GM18498 (cell line): ENCODE measurements around the gene ALOX5.
"Not testable (repeated sequence)": the region's sequence is repeated elsewhere in the genome, so short reads cannot be mapped to it uniquely, and the experiment has no call there.

Experiments
- ATAC-seq: cut with Tn5 transposase; IDR thresholded peaks from one replicate; pipeline ENCODE4 v1.9.1; 2021; ENCODE audit warnings: mild to moderate bottlenecking, moderate library complexity; ENCODE audit not compliant: unreplicated experiment

ALOX5 gene

DNA sequence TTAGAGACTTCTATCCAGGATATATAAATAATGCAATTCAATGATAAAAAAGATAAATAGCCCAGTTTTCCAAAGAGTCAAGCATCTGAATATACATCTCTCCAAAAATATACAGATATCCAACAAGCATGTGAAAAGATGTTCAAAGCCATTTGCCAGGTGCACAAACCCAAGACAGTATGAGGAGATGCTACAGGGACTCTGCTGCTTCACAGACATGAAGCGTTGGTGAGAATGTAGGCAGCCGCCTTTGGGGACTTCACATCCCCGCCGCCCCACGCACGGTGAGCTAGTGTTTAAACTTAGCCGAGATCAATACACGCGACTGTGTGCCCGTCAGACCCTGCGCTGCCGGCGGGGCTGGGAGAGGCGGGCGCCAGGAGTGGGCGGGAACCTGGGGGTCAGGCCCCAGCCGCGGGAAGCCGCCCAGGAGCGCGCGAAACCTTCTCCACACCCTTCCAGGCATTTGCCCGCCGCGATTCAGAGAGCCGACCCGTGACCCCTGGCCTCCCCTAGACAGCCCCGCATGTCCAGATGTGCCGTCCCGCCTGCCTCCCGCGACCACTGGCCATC is 927 bp upstream of the ALOX5 start:
- peak; percentile 43 for ATAC-seq

- ATAC-seq = peak; percentile 27
These were observed 485 bp downstream of the ALOX5 start for GRCh38 chr10:45374350-45375052.

GRCh38 chr10:45375101-45375500 is 1.1 kb downstream of the ALOX5 start:
- ATAC-seq = no peak

GRCh38 chr10:45375716-45376231 is 1.8 kb downstream of the ALOX5 start:
- no peak for ATAC-seq

GRCh38 chr10:45376371-45376801 is 2.4 kb downstream of the ALOX5 start:
- no peak for ATAC-seq

GRCh38 chr10:45377321-45377720 is 3.3 kb downstream of the ALOX5 start:
- no peak for ATAC-seq

- no peak for ATAC-seq
These were observed 3.8 kb downstream of the ALOX5 start for GRCh38 chr10:45377858-45378257.

GRCh38 chr10:45378914-45379726 is 5.1 kb downstream of the ALOX5 start:
- no peak for ATAC-seq

DNA sequence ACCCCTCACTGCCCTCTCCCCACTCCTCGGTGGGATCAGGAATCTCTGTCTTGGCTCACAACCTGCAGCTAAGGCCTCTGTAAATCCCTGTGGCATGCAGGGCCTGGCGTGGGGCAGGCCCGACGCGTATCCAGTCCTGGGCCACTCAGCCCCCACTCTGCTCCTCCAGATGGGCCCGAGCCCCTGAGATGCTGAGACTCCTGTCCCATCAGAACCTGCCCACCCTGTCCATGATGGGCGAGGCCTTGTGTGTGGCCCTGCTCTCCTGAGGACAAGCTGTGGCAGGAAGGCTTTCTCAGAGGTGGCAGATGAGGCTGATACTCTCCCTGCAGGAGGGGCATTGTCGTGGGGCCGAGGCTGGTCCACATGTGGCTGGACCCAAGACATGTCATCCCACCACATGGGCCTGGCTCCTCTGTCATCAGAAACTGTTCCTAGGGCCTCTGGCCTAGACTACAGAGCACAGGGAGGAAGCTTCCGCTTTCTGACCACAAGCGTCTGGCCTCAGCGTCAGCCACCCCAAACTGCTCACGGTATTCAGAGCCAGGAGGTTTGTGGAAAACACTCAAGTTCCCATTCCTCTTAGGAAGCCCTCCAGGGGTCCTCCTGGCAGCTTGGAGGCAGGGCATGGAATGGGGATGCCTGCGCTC is 6.0 kb downstream of the ALOX5 start:
- no peak for ATAC-seq

DNA sequence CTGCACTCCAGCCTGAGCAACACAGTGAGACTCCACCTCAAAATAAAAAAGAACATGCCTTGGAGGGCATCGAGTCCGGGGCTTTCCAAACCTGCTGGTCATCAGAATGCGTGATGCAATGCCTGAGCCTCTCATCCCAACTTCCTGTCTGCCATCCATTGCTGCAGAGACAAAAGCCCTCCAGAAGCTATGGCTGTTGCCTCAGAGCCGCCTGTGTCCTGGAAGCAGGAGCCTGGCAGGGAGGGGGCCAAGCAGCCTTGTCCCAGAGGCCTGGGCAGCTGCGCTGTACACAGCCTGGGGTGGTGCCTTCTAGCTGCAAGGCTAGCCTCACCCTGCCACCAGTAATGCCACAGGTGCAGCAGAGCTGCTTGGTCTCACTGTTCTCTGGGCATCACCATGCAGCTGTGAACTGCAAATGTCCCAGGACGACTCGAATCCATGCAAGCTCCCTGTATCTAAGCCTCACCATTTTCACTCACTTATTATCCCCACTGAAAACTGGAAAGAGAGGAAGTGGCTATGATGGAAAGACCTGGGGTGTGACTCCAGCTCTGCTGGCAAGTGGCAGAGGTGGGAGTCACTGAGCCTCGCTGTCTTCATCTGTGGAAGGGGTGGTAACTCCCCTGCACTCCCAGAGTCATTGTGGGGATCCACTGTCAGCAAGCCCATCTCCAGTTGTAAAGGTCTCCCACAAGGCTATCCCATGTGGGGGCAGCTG is 7.0 kb downstream of the ALOX5 start:
- ATAC-seq = no peak

- ATAC-seq = no peak
These were observed 8.6 kb downstream of the ALOX5 start for GRCh38 chr10:45382591-45382990.

- no peak for ATAC-seq
These were observed 9.8 kb downstream of the ALOX5 start for GRCh38 chr10:45383682-45384330.

DNA sequence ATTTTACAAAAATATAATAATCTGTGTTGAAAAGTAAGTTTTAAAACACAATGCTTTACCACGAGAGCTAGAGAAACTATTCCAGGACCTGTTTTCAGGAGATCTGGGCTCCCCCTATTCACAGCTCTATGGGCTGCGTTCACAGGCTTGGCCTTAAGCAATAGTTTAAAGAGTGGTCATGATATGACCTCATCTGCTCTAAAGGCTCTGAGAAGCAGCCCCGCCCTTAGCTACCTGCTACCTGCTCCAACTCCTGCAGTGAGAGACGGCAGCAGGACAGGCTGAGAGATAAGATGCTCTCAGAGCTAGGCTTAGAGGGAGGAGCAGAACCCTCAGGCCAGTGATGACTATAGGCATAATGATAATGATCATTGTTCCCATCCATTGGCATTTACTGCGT is 12.6 kb downstream of the ALOX5 start:
- no peak for ATAC-seq

DNA sequence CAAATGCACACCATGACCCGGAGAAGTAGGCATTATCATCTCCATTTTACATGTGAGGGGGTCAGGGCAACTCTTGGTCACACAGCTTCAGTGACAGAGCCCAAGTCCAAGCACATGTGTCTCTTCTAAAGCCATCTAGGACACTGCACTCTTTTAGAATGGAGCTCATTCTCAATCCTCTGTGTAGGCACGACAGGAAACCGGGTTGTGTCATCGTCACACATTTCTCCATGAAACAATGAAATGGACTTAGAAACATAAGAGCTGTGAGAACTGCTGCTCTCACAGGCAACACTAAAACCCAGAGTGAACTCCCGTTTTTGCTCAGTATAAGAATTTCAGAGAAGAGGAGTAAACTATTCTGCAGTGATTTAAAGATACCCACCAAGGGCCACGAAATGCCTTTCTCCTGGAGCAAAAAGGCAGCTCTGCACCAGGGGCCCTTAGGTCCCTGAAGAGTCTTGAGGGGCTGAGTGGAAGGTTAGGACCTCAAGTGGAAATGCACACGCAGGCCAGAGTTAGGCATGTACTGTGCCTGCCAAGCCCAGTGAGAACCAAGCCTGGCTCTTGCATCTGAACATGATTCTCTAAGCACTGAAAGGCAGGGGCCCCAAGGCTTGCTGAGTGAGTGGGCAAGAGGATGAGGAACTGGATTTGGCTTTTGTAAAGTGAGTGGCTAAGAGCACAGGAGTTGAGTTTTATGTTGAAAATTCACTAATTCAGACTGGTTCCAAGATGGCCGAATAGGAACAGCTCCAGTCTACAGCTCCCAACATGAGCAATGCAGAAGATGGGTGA is 13.3 kb downstream of the ALOX5 start:
- no peak for ATAC-seq

DNA sequence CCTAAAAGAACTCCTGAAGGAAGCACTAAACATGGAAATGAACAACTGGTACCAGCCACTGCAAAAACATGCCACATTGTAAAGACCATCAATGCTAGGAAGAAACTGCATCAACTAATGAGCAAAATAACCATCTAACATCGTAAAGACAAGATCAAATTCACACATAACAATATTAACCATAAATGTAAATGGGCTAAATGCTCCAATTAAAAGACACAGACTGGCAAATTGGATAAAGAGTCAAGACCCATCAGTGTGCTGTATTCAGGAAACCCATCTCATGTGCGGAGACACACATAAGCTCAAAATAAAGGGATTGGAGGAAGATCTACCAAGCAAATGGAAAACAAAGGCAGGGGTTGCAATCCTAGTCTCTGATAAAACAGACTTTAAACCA is 15.7 kb downstream of the ALOX5 start:
- not testable (repeated sequence) for ATAC-seq

DNA sequence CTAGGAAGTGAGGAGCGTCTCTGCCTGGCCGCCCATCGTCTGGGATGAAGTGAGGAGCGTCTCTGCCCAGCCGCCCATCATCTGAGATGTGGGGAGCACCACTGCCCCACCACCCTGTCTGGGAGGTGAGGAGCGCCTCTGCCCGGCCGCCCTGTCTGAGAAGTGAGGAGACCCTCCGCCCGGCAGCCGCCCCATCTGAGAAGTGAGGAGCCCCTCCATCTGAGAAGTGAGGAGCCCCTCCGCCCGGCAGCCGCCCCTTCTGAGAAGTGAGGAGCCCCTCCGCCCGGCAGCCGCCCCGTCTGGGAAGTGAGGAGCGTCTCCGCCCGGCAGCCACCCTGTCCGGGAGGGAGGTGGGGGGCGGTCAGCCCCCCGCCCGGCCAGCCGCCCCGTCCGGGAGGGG is 17.6 kb downstream of the ALOX5 start:
- not testable (repeated sequence) for ATAC-seq

GRCh38 chr10:45395554-45395953 is 21.5 kb downstream of the ALOX5 start:
- ATAC-seq = no peak

DNA sequence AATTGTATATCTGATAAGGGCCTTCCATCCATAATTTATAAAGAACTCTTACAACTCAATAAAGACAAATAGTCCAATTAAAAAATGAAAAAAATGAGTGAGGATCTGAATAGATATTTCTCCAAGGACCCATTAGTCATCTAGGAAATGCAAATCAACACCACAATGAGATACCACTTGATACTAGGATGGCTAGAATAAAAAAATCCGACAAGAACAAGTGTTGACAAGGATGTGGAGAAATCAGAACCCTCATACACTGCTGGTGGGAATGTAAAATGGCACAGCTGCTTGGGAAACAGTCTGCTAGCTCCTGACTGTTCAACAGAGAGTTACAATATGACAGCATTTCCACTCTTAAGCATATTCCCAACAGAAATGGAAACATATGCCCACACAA is 24.6 kb downstream of the ALOX5 start:
- no peak for ATAC-seq

- ATAC-seq = no peak
These were observed 25.1 kb downstream of the ALOX5 start for GRCh38 chr10:45399113-45399512.
